Endodermal cell (in vitro differentiated cells): ENCODE measurements around the gene BICDL1. TPM values are rescaled to one million over a fixed set of nuclear protein-coding genes. Genes with fewer than 3 reads are reported as not detected.

Source experiments
- DNase-seq: peaks from one replicate; pipeline ENCODE4 v3.0.0-alpha.2; 2017
- H3K27ac ChIP-seq: 2 replicates; pipeline ENCODE4 v1.5.1; 2013; ENCODE audit warnings: mild to moderate bottlenecking, low read depth, low read length, moderate library complexity
- H3K27me3 ChIP-seq: 2 replicates; pipeline ENCODE4 v1.6.1; 2013; ENCODE audit warnings: mild to moderate bottlenecking, low read length, moderate library complexity; ENCODE audit not compliant: insufficient read depth, control insufficient read depth, poor library complexity, severe bottlenecking
- H3K36me3 ChIP-seq: 2 replicates; pipeline ENCODE4 v1.7.0; 2013; ENCODE audit warnings: mild to moderate bottlenecking, low read length, moderate library complexity; ENCODE audit not compliant: control insufficient read depth, insufficient read depth
- H3K4me1 ChIP-seq: one replicate; pipeline ENCODE4 v1.7.0; 2013; ENCODE audit warnings: low read length; ENCODE audit not compliant: control insufficient read depth, insufficient read depth
- H3K4me3 ChIP-seq: 2 replicates; pipeline ENCODE4 v1.5.1; 2013; ENCODE audit warnings: mild to moderate bottlenecking, low read length, moderate library complexity
- H3K9ac ChIP-seq: 2 replicates; pipeline ENCODE4 v1.6.1; 2013; ENCODE audit warnings: mild to moderate bottlenecking, low read length, moderate library complexity; ENCODE audit not compliant: poor library complexity, severe bottlenecking; ENCODE audit errors: extremely low read depth
- H3K9me3 ChIP-seq: 2 replicates; pipeline ENCODE4 v1.6.1; 2013; ENCODE audit warnings: mild to moderate bottlenecking, low read length, moderate library complexity; ENCODE audit not compliant: control insufficient read depth
- H3K27ac Mint-ChIP-seq: 2 replicates; pipeline ENCODE4 v1.8.0; 2020; ENCODE audit warnings: mixed read lengths
- H3K27me3 Mint-ChIP-seq: 2 replicates; pipeline ENCODE4 v1.8.0; 2021; ENCODE audit warnings: mild to moderate bottlenecking, mixed read lengths; ENCODE audit not compliant: insufficient read depth
- H3K36me3 Mint-ChIP-seq: 2 replicates; pipeline ENCODE4 v1.8.0; 2020; ENCODE audit warnings: low read depth, mixed read lengths
- H3K4me1 Mint-ChIP-seq: 2 replicates; pipeline ENCODE4 v1.8.0; 2020; ENCODE audit warnings: mixed read lengths
- H3K4me3 Mint-ChIP-seq: 2 replicates; pipeline ENCODE4 v1.8.0; 2020; ENCODE audit warnings: mild to moderate bottlenecking, moderate library complexity, mixed read lengths
- H3K9me3 Mint-ChIP-seq: 2 replicates; pipeline ENCODE4 v1.8.0; 2020; ENCODE audit warnings: mild to moderate bottlenecking, mixed read lengths
- CTCF ChIP-seq: fragments of 200-600 bp; sonication (generic); conservative IDR thresholded peaks from 2 replicates; pipeline ENCODE4 v1.5.0; 2021; ENCODE audit warnings: antibody characterized with exemption, mild to moderate bottlenecking
- WGBS, 2 experiments: methylation state at CpG; one replicate each; pipeline versions ENCODE4 v1.1.5 to v1.1.7; 2013; ENCODE audit warnings: missing lambda C conversion rate in 2 of 2, mixed read lengths in 1 of 2; ENCODE audit not compliant: insufficient coverage in 1 of 2, insufficient read length in 1 of 2; 5-methylcytosine and 5-hydroxymethylcytosine counted together
- total RNA-seq, 2 donors: library from RNA; stranded (reverse); fragmentation: NEBNext Ultra II Directional in 1 of 2; extraction: Animal tissue kit (Norgen Biotek cat#: 25700) in 1 of 2; gene quantifications; 2 replicates in 1 of 2; 3 replicates in 1 of 2; pipeline ENCODE4 v1.2.1, GENCODE V29; 2021

Gene BICDL1
- total RNA-seq, 2 donors from 2014 or later: 14.5 to 22.3 TPM

GRCh38 chr12:120065472-120065871, 76.4 kb downstream of the BICDL1 start:
- Mint-ChIP-seq H3K4me3 (no peak overlapping the region), H3K4me1 (peaks cover 11% of the 10 kb centered on the region), H3K9me3 (no peaks in the 10 kb centered on the region), H3K27ac (peak overlapping the region; percentile 58), H3K36me3 (no peaks in the 10 kb centered on the region), H3K27me3 (no peaks in the 10 kb centered on the region)
- Histone ChIP-seq H3K36me3 (no peaks in the 10 kb centered on the region), H3K27ac (no peak overlapping the region), H3K27me3 (no peaks in the 10 kb centered on the region), H3K4me3 (no peak overlapping the region), H3K9ac (no peak overlapping the region), H3K4me1 (no peaks in the 10 kb centered on the region), H3K9me3 (no peaks in the 10 kb centered on the region)
- 92% methylated on average over 1 of the region's 1 CpG; no CpG with 5 or more reads in 1 of the 2 experiments for WGBS, 2 experiments
- TF ChIP-seq CTCF: no peak
- no peak for DNase-seq

- H3K27me3 ChIP-seq: no peaks in the 10 kb centered on the region
- H3K36me3 Mint-ChIP-seq: no peaks in the 10 kb centered on the region
- H3K4me3 Mint-ChIP-seq: no peak overlapping the region
- H3K4me1 Mint-ChIP-seq: peaks cover 11% of the 10 kb centered on the region
- no peaks in the 10 kb centered on the region for H3K4me1 ChIP-seq
- TF ChIP-seq CTCF: no peak
- H3K9me3 Mint-ChIP-seq: no peaks in the 10 kb centered on the region
- no peak overlapping the region for H3K27ac ChIP-seq
- no peak for DNase-seq
- no peak overlapping the region for H3K9ac ChIP-seq
- 87 to 100% methylated on average over 2 of the region's 2 CpGs for WGBS, 2 experiments
- H3K36me3 ChIP-seq: no peaks in the 10 kb centered on the region
- H3K4me3 ChIP-seq: no peak overlapping the region
- no peaks in the 10 kb centered on the region for H3K27me3 Mint-ChIP-seq
- no peak overlapping the region for H3K27ac Mint-ChIP-seq
- no peaks in the 10 kb centered on the region for H3K9me3 ChIP-seq
Observed at GRCh38 chr12:120066341-120066740, 77.3 kb downstream of the BICDL1 start.

- WGBS, 2 experiments: 87% methylated on average over 3 of the region's 3 CpGs; no CpG with 5 or more reads in 1 of the 2 experiments
- Histone ChIP-seq H3K27me3 (no peaks in the 10 kb centered on the region), H3K9ac (no peak overlapping the region), H3K9me3 (no peaks in the 10 kb centered on the region), H3K27ac (no peak overlapping the region), H3K4me3 (no peak overlapping the region), H3K4me1 (no peaks in the 10 kb centered on the region), H3K36me3 (no peaks in the 10 kb centered on the region)
- Mint-ChIP-seq H3K9me3 (no peaks in the 10 kb centered on the region), H3K27me3 (no peaks in the 10 kb centered on the region), H3K4me1 (peaks cover 11% of the 10 kb centered on the region), H3K4me3 (no peak overlapping the region), H3K27ac (no peak overlapping the region), H3K36me3 (no peaks in the 10 kb centered on the region)
- DNase-seq: no peak
- no peak for TF ChIP-seq CTCF
Observed at GRCh38 chr12:120067084-120067869, 78.2 kb downstream of the BICDL1 start.
